Vagina (tissue), 2 donors: Measurements from ENCODE around the gene ENO1.
"Not testable (repeated sequence)": the region's sequence is repeated elsewhere in the genome, so short reads cannot be mapped to it uniquely, and the experiment has no call there.

Experiments
- CTCF ChIP-seq, 3 experiments: fragments of 450-650 bp in 2 of 3; fragments of 200-600 bp in 1 of 3; sonication (generic) in 1 of 3; IDR thresholded peaks; one replicate each; pipeline ENCODE4 v1.5.1; 2017 to 2019; ENCODE audit warnings: antibody characterized with exemption in 3 of 3, mild to moderate bottlenecking in 2 of 3, moderate library complexity in 2 of 3
- POLR2A ChIP-seq, 2 donors: fragments of 450-650 bp; IDR thresholded peaks; one replicate each; pipeline ENCODE4 v1.6.1; 2017; ENCODE audit warnings: antibody characterized with exemption in 2 of 2, mild to moderate bottlenecking in 2 of 2, moderate library complexity in 2 of 2
- POLR2AphosphoS5 ChIP-seq, 2 donors: sonication (generic); formaldehyde crosslinking; IDR thresholded peaks; one replicate each; pipeline ENCODE4 v1.9.0; 2017; ENCODE audit warnings: antibody characterized with exemption in 2 of 2, mild to moderate bottlenecking in 2 of 2, low read depth in 1 of 2; ENCODE audit not compliant: insufficient read depth in 1 of 2

- TF ChIP-seq CTCF (IDR thresholded peaks at IDR 0.05); POLR2A (IDR thresholded peaks at IDR 0.05); POLR2AphosphoS5 (IDR thresholded peaks at IDR 0.05; ENCODE audit: insufficient read depth in 1 of 2, low read depth in 1 of 2): not testable (repeated sequence)
Measured at GRCh38 chr1:8886031-8886524, 7.6 kb upstream of the ENO1 start.
